Renal cortex interstitium (tissue), 11 donors: ENCODE data around the gene HAO2. TPM values are rescaled to one million over a fixed set of nuclear protein-coding genes. Genes with fewer than 3 reads are reported as not detected.
A peak's percentile ranks its signal among the peaks of the same experiment; 100 is the strongest.
"Not testable (repeated sequence)": the region's sequence is repeated elsewhere in the genome, so short reads cannot be mapped to it uniquely, and the experiment has no call there.

Experiments used
- DNase-seq, 11 donors: peaks; one replicate each; pipeline ENCODE4 v3.0.0-alpha.2; 2013; ENCODE audit warnings: low read depth in 9 of 11, low spot score in 4 of 11; ENCODE audit errors: extremely low read depth in 1 of 11
- polyA plus RNA-seq, 3 donors: library from polyadenylated mRNA; unstranded; fragments of 120-200 nt; gene quantifications; one replicate each; pipeline ENCODE4 v1.2.1, GENCODE V29; 2013; ENCODE audit not compliant: insufficient read length in 3 of 3

HAO2 gene
- polyA plus RNA-seq, 3 donors, result 75.5 to 117 (median 93.8) TPM

GRCh38 chr1:119333163-119333896, 35.3 kb upstream of the HAO2 start:
- DNase-seq, result no peak

GRCh38 chr1:119333897-119334250, 34.7 kb upstream of the HAO2 start:
- not testable (repeated sequence) for DNase-seq

GRCh38 chr1:119336848-119337247, 31.7 kb upstream of the HAO2 start:
- DNase-seq, result no peak

GRCh38 chr1:119338004-119338403, 30.6 kb upstream of the HAO2 start:
- no peak for DNase-seq

- DNase-seq, result no peak
Measured at GRCh38 chr1:119338757-119339156, 29.8 kb upstream of the HAO2 start.

- no peak for DNase-seq
Measured at GRCh38 chr1:119340861-119341261, 27.7 kb upstream of the HAO2 start.

- DNase-seq, result peak in 1 of 11 donors; percentile 29
Measured at GRCh38 chr1:119341372-119341947, 27.1 kb upstream of the HAO2 start.

- DNase-seq, result no peak
Measured at GRCh38 chr1:119345398-119345797, 23.2 kb upstream of the HAO2 start.

GRCh38 chr1:119347858-119348257, 20.7 kb upstream of the HAO2 start:
- no peak for DNase-seq

GRCh38 chr1:119348941-119349340, 19.6 kb upstream of the HAO2 start:
- no peak for DNase-seq

GRCh38 chr1:119350866-119351265, 17.7 kb upstream of the HAO2 start:
- DNase-seq, result not testable (repeated sequence)

- DNase-seq, result no peak
Measured at GRCh38 chr1:119351997-119352396, 16.6 kb upstream of the HAO2 start.

- no peak for DNase-seq
Measured at GRCh38 chr1:119353836-119354235, 14.7 kb upstream of the HAO2 start.

GRCh38 chr1:119358636-119359035, 9.9 kb upstream of the HAO2 start:
- no peak for DNase-seq

- DNase-seq, result no peak
Measured at GRCh38 chr1:119359730-119360129, 8.9 kb upstream of the HAO2 start.

- DNase-seq, result no peak
Measured at GRCh38 chr1:119361205-119361604, 7.4 kb upstream of the HAO2 start.

GRCh38 chr1:119361620-119362344, 6.8 kb upstream of the HAO2 start:
- no peak for DNase-seq

- DNase-seq, result no peak
Measured at GRCh38 chr1:119363162-119363561, 5.4 kb upstream of the HAO2 start.

- no peak for DNase-seq
Measured at GRCh38 chr1:119364640-119365039, 3.9 kb upstream of the HAO2 start.

GRCh38 chr1:119366424-119366823, 2.2 kb upstream of the HAO2 start:
- DNase-seq, result no peak
